HG03280 (cell line): ENCODE measurements around the gene RHBG.

ENCODE experiments used
- ATAC-seq: cut with Tn5 transposase; IDR thresholded peaks from one replicate; pipeline ENCODE4 v1.9.1; 2021; ENCODE audit warnings: mild to moderate bottlenecking, moderate library complexity; ENCODE audit not compliant: unreplicated experiment

Gene RHBG

GRCh38 chr1:156422602-156423091, 53.6 kb downstream of the RHBG start:
- ATAC-seq, result no peak

- no peak for ATAC-seq
Observed at GRCh38 chr1:156423422-156424352, 54.7 kb downstream of the RHBG start.

DNA sequence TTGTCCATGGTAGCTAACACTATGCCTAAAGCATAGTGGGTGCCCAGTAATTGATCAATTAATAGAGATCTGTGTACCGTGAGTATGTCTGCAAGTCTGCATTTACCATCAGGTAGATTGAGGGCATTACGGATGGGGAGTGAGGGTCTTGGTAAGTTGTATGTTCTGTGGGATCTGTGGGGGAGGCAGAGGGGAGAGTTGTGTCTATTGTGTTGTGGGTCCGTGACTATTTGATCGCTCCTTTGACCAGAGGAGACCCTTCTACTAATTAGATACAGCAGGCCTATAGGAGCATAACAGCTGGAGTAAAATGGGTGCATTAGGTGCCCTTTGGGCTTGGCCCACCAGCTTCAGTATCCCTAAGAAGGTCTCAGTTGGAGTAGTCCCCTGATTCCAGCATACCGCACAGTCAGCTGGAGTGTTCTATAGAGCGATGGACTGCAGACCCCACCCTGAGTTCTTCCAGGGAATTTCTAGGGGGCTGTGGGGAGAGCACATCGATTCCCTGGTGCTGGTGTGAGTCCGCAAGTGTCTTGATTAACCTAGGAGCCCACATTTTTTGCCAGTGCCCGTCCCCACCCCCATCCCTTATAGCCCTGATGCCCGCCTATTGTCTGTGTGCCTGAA, 55.9 kb downstream of the RHBG start:
- ATAC-seq, result no peak

- ATAC-seq, result no peak
Observed at GRCh38 chr1:156425943-156426342, 56.9 kb downstream of the RHBG start.

DNA sequence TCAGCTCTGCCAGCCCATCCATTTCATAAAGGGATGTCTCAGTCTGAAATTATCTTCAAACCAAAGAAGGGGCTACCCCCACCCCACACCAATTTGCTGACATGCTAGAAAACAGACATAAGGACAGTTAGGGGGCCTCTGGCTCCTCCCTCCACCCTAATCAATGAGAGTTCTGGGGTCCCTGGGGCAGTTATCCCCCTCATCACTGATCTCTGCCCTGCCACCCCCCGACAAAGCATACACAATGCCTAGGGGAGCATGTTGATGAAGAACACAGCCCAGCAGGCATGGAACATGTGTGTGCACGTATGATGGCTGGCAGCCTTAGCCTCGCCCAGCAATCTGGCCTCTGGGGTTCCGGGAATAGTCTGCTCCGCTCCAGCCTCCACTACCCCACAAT, 58.9 kb downstream of the RHBG start:
- no peak for ATAC-seq

DNA sequence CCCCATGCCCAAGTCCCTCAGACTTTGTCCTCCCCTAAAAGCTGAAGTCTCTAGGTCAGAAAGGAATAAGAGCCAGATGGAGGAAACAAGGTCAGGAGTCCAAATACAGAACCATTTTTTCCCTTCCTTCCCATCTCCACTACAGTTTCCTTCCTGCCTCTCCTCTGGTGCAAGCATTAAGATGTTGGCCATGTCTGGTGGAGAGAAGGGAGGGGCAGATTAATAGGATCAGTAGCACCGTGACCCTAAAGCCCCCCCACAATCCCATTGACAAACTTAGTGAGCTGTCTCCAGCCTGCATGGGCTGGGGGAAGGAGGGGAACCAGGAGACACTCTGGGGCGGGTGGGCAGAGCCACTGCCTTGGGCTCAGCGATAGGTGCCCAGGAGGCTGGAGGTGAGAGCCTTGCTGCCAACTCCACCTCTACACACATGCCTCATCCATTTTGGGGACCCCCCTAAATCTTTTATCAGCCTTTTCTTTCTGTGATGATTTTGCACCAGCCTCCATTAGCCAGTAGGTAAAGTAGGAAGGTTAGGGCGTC, 59.8 kb downstream of the RHBG start:
- ATAC-seq, result no peak

DNA sequence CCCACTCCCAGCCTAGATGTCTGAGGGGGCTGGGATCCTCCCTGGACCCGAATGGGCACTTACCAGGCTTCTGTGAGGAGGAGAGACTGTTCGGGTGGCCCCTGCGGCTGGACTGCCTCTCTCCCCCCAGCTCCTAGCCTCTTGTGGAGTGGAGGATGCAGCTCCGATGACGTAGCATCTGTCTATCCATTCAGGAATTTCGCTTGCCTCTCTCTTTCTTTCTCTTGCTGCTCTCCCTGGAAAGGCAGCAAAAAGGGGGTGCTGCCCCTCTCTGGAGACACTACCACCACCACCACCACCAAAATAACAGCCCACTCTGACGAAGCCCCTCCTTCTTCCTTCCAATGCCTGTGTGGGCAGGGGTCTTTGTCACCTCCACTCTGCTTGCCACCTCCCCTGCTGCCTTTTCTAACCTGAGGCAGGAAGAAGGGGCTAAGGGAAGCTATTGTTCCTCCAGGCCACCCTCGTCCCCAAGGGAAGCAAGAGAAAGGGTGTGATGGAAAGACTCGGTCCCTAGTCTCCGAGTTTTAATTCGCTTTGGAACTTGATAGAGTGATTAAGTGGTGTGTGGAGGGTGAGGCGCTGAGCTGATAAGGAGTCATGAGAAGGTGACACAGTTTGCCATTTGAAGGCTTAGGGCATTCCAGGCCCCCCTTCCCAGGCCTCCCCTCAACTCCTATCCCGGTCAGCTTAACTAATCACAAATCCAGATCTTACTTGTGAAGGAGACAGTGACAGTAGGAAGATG, 60.5 kb downstream of the RHBG start:
- no peak for ATAC-seq

DNA sequence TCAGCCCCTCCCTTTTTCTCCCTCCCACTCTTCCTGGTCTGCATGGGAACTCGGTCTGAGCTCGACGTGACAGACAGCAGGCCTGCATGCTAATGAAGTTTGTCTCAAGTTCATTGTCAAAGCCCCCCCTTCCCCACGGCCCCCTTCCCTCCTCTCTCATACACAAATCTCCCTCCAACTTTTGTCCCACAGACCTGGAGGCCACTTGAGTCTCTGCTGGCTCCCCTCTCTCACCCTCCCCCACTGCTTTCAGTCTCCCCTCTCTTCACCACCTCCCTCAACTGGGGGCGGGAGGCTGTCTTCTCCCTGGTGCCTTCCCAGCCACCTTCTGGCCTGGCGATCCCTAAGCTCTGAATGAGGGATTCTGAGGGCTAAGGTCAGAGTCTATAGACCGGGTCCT, 61.3 kb downstream of the RHBG start:
- ATAC-seq, result no peak

DNA sequence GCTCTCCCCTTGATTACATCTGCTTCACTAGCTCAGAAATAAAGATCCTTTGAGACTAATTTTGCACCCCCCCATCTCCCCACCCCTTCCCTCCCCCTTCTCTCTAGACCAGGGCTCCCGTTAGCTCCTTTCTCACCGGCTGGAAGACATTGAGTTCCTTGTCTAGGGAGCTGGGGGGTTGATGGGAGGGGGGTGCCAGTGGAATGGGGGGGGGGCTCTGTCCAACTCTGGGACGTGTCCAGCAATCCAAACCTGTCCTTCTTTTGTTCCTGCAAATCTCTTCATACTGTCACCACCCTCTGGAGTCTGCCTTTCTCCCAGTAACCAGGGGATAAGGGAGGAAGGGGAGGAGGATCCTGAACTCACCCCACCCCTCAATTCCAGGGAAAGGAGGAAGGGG, 61.9 kb downstream of the RHBG start:
- ATAC-seq, result no peak

DNA sequence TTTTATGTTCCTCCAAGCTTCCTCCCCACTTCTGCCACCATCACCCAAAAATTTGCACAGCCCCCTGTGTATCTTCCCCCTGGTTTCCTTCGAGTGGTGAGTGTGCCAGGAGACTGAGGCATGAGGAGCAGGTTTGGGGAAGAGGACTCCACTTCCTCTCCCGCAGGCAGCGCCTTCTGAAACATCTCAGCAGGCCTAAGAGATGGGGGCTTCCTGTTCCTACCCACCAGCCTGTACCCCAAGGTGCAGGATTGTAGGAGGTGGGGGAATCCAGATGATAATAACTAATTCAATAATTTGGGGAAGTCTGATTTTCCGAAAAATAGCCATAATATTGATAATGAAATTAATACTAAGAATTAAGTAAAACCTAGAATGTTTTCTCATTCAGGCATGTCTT, 62.4 kb downstream of the RHBG start:
- ATAC-seq, result no peak

- no peak for ATAC-seq
Observed at GRCh38 chr1:156431769-156432668, 63.0 kb downstream of the RHBG start.

GRCh38 chr1:156432669-156433018, 63.6 kb downstream of the RHBG start:
- ATAC-seq, result no peak

DNA sequence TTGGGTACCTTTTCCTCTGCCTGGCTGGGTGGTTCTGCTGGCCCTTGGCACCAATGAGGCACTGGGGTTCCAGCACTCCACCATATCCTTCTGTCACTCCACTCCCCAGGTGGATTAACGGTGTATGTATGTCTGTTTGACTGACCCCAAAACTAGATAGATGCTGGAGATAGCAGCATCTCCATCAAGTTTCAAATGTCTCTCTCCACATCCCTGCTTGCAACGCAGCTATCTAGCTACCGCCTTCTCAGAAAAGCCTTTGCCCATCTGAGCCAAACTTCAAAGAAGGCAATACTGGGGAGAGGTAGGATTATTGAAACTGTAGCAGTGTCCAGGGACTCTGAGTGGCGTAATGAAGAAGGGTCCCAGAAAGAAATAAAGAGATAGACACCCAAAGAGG, 64.0 kb downstream of the RHBG start:
- ATAC-seq, result no peak

DNA sequence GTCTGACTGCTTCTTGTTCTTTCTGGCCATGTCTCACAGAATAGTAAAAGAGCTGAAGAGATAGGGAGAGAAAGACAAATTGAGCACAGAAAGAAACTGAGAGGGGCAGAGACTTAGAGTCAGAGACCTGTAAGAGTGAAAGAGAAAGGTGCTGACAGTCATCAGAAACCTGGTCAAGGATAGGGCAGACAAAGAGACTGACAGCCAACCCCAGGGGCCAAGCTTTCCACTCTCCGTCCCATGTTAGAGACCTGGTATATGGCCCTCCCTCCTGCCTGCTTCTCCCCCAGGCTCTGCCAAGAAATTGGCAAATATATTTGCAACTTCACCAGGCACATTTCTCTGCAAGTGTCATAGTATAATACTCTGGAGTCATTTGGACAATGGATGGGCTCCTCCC, 64.6 kb downstream of the RHBG start:
- no peak for ATAC-seq
